AG08395 (cell line): ENCODE results near the gene SEMA3F.
A peak's percentile ranks its signal among the peaks of the same experiment; 100 is the strongest.

ENCODE experiments used
- DNase-seq: peaks from one replicate; pipeline ENCODE4 v3.0.0; 2012; ENCODE audit warnings: mixed read lengths, low spot score

SEMA3F gene

DNA sequence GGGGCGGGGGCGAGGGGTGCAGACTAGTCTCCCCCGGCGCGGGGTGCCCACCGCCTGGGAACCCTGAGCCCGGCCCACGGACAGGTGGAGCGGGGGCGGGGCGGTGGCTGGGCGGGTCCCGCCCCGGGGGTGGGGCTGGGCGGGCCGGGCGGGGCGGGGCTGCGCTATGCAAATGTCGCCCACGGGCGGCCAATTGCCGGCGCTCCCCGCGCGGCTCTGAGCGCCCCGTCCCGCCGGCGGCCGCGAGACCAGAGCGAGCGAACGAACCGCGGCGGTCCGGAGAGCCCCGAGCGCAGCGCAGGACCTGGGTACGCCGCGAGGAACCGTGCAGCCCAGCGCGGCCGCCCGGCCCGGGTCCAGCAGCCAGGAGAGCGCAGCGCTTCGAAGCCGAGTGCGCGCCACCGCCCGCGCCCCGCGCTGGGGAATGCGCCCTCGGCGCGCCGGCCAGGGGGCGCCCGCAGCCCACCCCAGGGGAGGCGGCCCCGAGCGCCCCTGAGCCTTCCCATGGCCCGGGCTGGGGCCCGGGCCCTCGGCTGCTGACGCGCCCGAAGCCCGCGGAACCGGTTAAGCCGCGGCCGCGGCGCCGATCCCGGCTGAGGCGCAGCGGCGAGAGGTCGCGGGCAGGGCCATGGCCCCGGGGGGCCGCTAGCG is at the start of gene SEMA3F:
Gene SEMA3F (plus strand): TSS at position 485 of the 651 bp plus-strand sequence. CDS start 4,299 bp downstream, outside the sequence.
- DNase-seq, result peak; percentile 87

DNA sequence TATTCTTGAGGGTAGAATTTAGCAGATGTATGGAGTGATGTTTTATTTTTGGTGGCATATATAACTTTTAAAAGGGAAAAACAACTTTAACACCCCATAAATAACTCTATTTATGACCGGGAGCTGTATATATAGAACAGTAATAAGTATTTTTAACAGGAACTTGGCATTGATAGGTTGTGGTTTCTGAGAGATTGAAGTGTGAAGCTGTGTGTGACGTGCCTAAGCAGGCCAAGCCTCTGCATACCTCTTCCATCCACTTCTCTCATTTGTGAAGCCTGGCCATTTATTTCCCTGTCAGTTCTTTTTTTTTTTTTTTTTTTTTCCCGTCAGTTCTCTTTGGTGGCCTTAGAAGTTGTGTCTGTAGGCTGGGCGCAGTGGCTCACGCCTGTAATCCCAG is 43.4 kb upstream of the SEMA3F start:
- DNase-seq, result no peak

DNA sequence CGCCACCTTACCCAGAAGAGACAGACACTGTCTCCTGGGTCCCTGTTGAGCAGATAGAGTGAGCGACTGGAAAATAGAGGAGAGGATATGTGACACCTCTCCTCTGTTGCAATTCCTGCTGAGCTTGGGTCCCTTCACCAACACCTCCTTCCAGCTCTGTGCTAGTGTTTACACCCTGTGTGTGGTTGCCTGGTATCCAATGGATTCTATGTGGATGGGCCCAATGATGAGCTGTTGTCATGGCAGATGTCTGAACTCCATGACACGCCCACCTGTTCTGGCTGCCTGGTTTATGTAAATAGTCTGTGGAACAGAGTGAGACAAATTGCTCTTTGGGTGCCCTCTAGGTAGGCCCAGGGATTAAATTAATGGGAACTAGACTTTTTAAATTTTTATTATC is 42.7 kb upstream of the SEMA3F start:
- DNase-seq, result no peak

DNA sequence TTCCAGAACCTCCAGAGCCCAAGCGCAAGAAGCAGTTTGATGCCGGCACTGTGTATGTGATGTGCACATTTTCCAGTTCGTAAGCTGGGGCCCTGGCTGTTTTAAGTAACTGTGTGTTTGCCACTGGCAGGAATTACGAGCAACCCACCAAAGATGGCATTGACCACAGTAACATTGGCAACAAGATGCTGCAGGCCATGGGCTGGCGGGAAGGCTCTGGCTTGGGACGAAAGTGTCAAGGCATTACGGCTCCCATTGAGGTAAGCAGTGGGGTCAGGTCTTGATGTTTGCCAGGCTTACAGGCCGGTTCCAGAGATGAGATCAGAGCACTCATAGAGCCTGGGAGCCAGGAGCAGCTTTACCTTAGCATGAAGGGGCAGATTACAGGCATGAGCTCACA is 38.0 kb upstream of the SEMA3F start:
- no peak for DNase-seq

DNA sequence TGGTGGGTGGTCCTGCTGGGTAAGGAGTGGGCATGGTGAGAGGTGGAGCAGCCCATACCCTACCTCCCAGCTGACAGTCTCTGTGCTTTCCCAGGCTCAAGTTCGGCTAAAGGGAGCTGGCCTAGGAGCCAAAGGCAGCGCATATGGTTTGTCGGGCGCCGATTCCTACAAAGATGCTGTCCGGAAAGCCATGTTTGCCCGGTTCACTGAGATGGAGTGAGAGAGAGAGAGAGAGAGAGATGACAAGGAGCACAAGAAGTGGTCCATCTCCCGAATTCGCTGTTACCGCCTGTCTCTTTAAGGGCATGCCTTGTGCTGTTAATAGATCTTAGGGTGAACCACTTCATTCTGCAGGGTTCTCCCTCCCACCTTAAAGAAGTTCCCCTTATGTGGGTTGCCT is 36.9 kb upstream of the SEMA3F start:
- DNase-seq, result no peak

DNA sequence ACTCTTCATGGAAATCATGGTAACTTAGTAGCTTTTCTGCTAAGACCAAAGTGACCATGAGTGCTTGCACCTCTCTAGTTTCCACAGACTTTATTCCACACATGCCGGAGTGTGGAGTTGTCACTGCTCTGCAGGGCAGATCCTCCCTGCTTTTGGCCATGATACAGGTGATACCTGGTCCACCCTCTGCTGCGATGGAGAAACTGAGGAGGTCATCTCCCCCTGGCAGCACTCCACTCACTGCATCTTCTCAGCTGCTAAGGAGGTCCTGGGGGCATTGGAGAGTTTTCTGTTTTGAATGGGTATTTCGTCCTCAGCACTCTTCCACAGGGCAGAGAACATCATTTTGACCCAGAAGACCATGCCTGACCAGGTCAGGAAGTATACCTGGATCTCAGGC is 35.3 kb upstream of the SEMA3F start:
- DNase-seq, result no peak

DNA sequence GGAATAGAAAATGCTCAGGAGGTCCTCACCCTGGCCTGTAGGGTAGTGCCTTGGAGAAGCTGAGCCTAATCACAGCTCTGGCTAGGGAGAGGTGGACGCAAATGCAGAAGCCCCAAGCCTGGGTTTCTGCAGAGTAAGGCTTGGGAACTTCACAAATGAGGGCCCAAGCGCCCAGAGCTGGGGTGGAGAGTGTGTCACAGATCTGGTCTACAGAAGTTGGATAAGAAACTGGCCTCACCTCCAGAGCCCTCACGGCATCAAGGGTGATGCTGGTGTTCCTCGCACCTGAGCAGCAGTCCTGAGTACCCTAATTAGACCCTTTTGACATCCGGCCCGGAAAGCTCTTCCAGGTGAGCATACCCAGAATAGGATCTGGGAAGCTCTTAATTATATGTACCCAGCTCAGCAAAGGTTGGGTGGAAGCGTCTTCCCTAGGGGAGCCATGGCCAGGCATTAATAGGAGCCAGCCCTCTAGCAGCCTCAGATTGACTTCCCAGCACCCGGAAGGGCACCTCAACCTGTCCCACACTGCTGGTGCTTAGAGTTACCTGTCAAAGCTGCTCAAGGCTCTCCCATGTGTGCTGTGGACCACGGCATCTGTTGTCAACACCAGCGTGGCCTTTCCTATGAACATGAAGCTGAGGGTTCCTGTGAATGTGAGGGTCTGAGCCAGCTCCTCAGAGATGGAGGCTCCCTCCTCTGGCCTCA is 34.6 kb upstream of the SEMA3F start:
- no peak for DNase-seq

DNA sequence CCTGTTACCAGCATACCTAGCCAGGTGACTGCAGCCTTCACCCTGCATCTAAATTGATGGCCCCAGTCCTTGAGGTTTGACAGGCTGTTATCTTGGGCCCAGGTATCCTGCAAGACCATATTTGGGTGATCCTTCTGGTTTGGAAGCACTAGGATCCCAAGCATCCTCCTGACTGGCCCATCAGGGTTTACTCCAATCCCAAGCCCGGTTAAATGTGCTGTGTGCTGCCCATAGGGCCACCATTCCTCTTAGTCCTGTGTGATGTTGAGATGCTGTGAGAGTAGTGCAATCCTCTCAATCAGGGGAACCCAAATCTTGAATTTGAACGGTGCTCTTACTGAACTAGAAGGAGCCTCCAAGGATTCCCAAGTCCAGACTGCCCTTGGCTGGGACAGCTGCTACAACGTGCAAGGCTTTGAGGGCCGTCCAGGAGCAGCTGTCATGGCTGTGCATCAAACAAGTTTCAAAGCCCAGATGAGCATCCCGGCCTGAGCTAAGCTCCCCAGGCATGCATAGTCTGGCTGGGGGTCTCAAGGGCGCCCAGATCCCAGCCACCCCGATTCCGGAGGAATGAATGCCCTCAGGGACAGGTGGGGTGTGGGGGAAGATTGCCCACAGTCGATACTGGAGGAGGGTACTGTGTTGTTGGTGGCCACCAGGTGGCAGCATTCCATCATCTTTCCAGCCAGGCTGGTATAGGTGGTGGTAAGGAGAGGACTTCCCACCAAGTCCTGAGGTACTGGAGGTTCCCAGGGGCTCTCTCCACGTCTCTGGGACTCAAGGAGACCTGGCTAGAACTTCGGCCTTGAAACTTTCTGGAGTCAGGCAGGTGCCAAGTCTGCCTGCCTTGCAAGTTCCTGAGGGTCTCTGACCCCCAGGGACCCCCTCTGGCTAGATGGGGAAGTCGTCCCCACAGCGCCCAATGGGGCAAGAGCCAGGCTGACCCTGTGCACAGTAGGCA is 33.8 kb upstream of the SEMA3F start:
- DNase-seq, result peak; percentile 93

DNA sequence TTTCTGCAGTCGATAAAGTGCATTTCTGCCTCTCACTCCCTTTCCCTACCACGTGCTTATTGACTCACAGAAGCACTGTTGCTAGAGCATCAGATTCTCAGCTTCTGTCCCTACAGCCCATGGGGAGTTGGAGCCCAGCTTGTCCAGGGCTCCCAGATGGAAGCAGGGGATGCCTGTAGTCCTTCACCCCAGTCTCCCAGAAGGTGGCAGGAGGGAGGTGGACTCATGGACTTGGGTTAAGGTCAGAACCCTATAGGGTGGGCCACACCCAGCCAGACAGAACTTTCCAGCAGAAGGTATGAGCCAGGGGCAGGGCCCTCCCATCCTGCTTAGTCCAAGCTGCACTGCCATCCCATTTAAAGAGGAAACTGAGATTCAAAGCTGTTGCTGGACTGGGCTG is 33.1 kb upstream of the SEMA3F start:
- no peak for DNase-seq

DNA sequence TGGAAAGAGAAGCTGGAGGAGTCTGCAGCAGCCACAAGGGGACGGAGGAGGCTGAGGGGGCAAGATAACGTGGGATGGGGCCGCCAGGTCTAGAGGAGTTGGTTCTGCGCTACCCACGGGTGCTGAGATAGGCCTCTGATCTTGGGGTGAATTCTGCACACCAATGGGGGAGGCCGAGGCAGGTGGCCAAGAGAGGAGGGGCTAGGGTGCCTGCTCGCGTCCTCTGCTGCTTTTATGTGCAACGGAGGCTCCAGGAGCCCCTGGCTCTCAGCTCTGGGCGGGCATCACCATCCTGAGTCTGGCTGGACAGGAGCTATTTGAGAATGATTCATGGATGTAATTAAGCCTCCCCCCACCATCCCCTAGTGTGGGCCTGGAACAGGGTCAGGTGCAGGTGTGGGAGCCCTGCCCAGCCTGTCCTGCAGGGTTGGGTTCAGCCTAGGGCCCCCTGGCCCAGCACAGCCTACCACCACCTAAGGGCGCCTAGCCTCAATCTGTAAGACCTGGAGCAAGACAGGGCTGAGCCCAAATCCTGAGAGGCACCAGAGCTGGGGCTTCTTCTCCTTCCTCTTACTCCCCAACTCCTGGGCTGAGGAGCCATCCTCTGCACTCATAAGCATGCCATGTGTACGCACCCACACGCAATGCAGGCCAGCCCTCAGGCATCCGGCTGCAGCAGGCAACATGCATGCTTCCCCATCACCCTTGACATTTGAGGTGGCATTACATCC is 32.3 kb upstream of the SEMA3F start:
- DNase-seq, result no peak

DNA sequence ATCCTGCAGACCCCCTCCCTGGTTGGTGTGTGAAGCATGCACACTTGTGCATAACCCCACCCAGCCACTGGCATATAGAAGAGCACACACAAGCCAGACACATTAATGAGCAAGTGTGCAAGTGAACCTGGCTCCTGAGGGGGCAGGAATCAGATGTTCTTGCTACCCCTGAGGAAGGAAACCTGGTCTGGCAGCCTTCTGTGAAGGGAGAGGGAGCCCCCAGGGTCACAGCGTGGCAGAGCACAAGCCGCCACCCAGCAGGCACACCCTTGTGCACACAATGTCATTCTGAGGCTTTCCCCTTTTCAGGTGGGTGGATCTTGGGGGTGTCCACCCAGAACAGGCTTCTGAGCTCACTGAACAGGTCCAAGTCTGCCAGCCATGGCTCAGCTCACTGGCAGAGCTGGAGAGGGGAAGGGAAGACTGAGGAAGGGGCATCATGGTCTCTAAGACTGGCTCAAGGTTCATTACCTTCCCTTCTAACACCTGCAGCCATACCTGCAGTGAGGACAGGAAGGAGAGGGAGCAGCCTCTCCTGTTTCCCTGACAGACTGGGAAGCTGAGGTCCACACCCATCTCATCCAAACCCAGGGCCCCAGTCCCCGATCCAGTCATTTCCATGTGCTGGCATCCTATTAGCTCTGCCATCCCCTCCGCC is 31.6 kb upstream of the SEMA3F start:
- no peak for DNase-seq

DNA sequence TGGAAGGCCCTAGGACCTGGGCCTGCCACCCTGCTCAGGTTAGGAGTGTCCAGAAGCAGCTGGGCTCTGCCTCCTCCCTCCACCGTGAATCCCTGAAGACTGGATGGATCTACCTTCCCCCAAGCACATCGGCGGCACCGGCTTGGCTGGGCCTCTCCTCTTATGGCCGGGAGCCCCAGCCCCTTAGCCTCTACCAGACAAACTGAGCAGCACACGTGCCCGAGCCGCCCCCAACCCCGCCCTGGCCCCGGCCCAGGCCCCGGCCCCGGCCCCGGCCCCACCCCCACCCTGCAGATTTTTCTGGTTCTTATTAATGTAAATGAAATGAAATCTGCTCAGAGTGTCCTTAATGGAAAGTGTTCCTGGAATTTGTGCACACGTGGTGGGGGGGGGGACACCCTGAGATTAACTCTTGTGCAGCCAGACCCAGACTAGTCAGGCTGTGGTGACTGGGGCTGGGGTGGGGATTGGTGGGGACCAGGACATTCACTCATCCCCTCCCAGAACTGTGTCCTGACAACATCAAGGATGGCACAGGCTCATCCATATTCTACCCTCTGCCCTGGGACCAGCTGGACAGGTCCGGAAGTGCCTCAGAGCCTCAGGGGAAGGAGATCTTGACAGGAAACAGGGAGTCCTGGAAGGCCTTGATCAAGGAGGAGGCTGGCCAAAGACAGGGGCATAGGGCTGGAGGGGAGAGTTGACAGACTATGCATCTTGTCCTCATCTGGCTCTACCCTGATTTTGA is 30.9 kb upstream of the SEMA3F start:
- no peak for DNase-seq

DNA sequence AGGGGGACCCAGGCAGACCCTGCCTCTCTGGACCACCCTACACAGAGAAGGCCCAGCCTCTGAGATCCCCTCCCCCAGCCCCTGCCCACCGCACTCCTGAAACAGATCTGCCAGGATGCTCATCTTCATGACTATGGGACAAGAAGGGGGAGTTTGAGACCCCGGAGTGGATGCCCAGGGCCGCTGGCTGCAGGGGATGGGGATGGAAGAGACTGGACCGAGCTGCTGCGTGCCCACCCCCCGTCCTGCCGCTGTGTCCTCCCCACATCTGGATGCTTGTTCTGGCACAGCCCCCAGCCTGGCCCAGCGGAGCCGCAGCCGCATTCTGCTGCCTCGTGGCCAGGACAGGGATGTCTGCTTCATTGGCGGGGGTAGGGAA is 30.3 kb upstream of the SEMA3F start:
- peak; percentile 43 for DNase-seq

DNA sequence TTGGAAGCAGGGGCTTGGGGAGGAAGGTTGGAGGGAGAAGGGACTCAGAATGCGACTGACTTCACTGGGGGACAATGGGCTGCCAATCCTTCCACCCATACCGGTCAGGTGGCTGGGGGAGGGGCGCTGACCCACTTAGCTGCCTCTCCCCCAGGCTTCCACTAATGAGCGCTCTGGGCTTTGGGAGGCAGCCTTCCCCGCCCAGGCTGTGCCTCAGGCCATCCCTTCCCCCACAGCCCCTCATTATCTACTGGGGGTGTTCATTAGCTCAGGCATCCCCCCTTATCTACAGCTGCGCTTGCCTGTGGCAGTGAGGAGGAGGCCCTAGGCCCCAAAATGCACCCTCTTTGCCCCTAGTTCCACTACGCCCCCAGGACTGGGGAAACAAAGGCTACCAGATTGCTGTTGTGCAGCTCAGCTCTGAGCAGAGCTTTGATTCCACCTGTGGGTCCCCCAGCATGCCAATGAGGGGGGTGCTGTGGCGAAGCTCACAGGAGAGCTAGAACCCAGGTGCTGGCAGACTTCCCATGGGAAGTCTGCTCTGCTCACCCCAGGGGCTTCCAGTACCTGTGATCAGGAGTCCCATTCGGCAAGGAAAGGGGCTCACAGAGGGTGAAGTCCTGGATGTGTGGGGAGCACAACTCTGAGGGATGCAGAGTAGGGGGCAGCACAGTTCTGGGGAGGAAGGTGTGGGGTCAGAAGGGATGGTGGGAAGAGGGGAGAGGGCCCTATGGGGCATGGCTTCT is 29.4 kb upstream of the SEMA3F start:
- no peak for DNase-seq

DNA sequence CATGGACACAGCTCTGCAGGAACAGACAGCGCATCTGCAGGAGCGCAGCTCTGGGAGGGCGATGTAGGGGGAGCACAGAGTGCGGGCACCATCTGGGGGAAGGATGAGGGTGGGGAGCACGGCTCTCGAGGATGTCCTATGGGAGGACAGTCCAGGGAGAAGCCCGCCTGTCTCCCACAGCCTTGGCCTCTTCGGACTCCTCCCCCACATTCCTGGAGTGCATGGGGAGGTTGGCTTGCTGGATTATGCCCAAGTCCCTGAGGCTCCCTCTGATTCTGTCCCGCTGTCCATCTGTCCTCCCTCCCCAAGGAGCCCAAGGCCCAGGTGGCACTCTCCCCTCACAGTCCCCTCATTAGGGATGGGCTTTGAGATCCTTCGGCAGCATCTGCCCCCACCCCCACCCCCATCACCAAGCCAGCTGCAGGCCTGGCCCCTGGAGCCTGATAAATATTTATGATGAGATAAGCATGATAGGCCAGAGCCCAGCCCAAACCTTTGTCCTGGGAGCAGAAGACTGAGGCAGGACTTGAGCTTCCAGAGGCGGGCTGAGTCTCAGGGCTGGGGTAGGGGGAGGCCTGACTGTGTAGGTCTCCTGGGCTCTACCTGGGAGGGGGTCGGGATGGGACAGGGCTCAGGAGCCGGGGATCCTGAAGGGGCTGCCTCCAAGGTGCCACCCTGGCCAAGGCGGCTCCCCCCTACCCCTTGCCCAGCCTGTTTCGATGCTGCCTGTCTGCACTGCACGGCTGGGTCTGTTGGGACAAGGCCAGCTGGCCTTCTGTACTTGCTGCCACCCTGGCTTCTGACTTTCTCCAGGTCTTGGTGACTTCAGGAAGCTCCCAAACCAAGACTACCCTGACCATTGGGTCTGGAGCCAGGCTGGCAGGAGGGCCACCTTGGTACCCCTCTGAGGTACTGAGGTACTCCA is 28.6 kb upstream of the SEMA3F start:
- DNase-seq, result peak; percentile 90

DNA sequence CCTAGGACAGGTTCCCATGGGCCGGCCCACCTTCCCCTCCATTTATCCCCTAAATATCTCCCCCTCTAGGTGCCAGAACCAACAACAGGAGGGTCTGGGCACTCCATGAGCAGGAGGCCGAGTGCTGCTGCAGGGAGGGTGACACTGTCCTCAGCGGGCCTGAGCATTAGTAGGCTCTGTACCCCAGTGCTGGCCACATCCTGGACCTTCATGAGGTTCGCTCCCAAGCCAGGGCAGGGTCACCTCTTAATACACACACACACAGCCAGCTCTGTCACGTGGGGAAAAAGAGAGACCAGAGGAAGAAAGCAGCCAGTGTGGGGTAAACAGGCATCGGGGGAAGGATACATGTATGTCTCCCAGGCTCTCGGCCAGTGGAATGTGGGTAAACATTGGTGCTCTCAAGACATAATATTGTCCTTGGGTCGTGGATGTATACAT is 27.9 kb upstream of the SEMA3F start:
- no peak for DNase-seq

DNA sequence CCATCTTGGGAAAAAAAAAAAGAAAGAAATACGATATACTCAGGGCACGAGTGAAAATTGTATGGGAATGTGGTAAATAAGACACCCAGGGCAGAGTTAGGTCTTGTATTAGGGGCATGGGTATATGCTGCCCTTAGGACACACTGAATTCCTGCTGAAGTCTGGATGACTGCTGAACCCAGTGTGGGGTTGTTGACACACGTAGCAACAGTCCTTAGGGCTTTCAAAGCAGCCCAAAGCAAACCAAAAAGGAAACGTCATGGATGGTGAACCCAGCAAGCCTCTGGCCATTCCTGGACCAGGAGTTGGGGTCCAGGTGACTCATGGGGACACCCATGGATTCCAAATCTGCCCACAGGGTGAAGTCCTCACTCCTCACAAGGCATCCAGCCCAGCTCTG is 27.1 kb upstream of the SEMA3F start:
- no peak for DNase-seq

DNA sequence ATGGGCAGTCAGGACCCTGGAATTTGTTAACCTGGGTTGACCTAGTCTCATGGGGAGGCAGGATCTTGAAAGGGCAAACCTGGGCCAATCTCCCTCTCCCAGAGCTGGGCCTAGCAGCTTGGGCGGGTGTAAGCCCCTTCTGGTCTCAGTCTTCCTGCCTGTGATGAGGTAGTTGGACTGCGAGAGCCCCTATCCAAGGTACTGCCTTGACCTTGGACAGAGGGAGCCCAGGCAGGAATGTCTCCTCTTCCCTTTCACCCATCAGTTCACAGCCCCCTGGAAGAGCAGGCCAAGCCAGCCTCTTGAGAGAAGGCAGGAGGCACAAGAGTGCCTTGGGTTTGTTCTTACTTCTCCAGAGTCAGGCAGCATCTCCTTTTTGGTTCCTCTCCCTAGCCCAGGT is 24.7 kb upstream of the SEMA3F start:
- no peak for DNase-seq
